GDM1 (cell line): ENCODE data around the gene RNF207.

Source experiments
- DNase-seq: peaks from one replicate; lab custom pipeline; 2025; lab: John Stamatoyannopoulos, UW

The RNF207 gene, protein sequence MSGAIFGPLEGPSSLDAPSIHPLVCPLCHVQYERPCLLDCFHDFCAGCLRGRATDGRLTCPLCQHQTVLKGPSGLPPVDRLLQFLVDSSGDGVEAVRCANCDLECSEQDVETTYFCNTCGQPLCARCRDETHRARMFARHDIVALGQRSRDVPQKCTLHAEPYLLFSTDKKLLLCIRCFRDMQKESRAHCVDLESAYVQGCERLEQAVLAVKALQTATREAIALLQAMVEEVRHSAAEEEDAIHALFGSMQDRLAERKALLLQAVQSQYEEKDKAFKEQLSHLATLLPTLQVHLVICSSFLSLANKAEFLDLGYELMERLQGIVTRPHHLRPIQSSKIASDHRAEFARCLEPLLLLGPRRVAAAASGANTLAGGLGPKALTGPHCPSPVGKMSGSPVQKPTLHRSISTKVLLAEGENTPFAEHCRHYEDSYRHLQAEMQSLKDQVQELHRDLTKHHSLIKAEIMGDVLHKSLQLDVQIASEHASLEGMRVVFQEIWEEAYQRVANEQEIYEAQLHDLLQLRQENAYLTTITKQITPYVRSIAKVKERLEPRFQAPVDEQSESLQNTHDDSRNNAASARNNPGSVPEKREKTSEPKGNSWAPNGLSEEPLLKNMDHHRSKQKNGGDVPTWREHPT

GRCh38 chr1:6205849-6206519, at the start of gene RNF207:
RNF207 (plus strand) TSS chr1:6206119; CDS start chr1:6206536, 417 bp downstream.
- DNase-seq = no peak

GRCh38 chr1:6157132-6157527, 48.8 kb upstream of the RNF207 start:
- no peak for DNase-seq

- DNase-seq = no peak
Measured at GRCh38 chr1:6157528-6158174, 48.3 kb upstream of the RNF207 start.

GRCh38 chr1:6158181-6158580, 47.7 kb upstream of the RNF207 start:
- no peak for DNase-seq

GRCh38 chr1:6162341-6162740, 43.6 kb upstream of the RNF207 start:
- DNase-seq = no peak

GRCh38 chr1:6162773-6163172, 43.1 kb upstream of the RNF207 start:
- DNase-seq = no peak

DNA sequence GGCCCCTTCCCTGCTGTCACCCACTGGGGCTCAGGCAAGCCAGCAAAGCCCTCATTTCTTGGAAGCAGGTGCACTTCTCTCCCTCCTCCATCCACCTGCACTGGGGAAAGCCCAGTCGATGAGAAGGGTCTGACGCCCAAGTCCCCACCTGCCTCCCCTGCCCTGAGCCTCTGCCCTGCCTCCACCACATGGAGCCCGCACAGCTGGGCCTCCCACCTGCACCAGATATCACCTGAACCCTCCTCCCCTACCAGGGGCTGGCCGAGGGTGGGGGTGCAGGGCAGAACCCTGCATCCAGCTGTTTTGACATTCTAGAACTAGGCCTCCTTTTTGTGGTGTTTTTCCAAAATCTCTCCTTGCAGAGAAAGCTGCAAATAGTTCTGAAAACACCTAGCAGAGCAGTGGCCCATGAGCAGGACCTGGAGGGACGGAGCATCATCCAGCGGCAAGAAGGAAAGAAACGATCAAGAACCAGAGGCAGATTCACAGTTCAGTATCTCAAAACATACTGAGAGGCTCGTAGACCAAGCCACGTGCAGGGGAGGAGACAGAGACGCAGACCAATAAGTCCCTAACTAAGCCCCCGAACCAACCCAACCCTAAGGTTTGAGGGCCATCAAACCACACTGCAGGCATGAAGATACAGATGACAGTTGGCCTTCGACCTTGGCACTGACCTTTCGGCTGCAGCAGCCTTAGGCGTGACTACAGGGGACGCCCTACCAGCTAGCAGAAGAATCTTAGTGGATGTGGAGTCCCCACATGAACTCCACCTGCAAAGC, 42.5 kb upstream of the RNF207 start:
- DNase-seq = no peak

DNA sequence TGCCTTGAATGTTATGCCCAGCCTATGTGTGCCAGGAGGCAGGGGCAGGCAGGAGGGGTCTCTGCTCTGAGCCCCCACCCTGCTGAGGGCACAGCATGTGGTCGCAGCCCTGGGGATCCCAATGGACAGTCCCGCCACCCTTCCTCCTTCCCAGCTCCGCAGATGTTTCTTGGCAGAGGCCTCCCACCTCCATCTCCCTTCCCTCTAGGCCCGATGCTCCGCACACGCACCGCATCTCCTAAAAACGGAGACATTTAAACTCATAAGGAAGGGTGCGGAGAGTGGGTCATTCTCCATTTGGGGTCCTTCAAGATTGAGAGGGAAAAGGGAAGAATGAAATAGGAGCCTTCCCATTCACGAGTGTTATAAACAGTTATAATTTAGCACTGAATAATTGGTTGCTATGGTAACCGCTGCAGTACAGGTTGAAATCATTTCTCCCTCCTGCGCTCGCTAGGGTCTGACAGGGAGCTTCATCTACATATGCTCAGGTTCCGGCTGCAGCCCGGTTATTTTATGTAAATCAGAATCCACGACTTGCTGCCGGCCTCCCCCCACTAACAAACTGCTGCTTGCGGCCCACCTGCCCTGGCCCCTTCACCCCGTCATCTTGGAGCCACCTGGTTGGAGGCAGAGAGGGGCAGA, 41.8 kb upstream of the RNF207 start:
- DNase-seq = no peak

GRCh38 chr1:6165027-6165426, 40.9 kb upstream of the RNF207 start:
- no peak for DNase-seq

- no peak for DNase-seq
Measured at GRCh38 chr1:6165441-6165985, 40.4 kb upstream of the RNF207 start.

GRCh38 chr1:6166221-6166620, 39.7 kb upstream of the RNF207 start:
- DNase-seq = no peak

DNA sequence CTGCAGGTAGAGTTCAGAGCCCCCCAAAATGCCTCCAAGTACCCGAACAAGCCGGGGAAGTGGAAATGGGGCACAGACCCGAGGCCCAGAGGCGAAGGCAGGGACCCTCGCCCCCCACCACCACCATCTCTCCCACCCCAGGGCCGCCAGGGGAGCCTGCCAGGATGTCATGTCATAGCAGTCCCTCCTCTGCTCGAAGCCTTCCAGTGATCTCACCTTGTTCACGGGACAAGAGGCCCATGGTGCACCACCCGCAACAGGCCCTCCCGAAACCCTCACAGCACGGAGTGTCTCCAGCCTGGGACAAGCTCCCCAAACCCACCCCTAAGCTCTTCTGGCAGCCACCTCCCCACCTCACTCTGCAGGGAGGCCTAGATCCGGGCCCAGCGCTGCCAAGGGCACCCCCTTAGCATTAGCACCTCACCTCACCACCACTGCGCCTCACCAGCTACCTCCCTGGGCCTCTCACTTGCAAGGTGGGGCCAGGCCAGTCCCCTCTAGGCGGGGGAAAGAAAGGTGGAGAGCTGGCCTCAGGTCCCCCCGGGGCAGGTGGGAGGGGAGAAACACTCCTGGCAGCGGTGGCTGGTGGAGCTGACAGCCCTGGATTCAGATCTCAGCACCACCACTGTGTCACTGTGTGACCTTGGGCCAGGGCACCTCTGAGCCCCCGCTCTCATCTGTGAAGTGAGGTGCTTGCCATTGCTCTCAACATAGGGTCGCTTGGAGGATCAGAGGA, 39.1 kb upstream of the RNF207 start:
- no peak for DNase-seq

DNA sequence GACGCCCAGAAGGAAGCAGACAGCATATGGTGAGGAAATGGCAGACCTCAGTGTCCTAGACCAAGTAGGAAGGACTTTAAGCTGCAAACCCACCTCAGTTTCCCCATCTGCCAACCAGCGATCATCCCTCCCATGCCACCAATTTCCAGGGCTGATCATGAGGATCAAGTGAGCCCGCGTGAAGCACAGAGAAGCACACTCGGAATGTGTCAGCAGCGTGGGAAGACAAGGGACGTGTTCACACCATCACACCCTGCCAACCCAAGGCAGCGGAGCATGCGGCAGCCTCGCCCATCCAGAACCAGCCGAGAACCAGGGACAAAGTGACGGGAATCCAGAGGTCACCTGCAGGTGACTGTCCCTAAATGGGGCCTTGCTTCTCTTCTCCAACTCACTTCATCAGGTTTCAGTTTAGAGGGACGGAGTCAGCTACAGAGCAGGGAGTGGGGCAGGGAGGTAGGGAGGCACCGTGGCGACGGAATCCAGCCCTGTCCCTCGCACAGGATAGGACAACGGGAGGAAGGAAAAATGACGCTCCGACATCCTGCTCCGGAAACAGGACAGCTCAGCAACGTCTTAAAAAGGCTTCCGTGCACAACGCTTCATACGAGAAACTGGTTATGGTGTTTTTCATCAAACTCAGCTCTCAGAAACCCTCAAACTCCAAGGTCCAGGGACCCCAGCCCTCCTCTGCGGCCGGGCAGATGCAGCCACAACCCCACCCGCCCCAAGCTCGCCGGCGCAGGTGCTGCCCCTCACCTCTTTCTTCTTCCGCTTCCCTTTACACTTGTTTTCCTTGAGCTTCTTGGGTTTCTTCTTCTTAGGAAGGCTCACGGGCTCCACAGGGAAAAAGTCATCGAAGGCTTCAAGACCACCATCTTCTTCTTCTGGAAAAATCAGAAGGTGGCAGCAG, 38.3 kb upstream of the RNF207 start:
- DNase-seq = no peak

DNA sequence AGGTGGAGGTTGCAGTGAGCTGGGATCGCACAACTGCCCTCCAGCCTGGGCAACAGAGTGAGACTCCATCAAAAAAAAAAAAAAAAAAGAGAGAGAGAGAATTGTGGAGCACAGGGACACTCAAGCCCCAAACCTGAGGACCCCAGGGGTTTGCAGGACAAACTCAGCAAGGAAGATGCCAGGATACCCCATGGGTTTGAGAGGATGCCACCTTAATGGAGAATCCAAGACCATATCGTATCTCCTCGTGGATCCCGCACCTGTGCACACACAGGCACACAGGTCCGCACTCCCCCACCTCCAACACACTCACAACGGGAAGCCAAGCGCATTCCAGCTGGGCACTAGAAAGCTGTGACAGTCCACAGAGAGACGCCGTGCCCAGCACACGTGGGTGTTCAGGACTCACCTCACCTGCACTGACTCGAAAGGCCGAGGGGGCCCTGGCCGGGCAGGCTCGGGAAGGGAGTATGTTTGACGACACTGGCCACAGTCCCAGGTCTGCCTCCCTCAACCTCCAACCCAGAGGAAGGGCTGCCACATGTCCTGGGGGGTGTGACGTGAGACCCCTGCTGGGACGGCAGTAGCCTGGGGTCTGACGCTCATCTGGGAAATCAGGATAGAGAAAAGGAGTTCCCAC, 36.9 kb upstream of the RNF207 start:
- no peak for DNase-seq

- no peak for DNase-seq
Measured at GRCh38 chr1:6170116-6170741, 35.7 kb upstream of the RNF207 start.

DNA sequence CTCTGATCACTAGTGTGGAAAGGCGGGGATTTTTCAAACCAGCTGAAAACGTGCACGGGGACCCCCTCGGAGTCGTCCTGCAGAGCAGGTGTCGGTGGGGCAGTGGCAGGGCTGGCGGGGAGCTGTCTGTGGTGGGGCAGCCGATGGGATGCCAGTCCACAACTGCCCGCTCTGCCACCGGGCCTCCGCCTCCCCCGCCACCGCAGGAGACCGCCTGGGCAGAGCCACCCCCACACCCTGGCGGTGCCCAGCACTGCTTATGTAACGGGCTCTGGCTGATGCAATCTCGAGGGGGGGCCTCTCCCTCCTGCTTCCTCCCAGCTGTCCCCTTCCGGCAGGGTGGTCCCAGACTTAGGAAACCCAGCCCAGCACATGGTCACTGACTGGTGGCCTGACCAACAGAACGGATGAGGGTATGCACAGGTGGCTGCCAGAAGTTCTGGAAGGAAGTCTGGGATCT, 35.1 kb upstream of the RNF207 start:
- DNase-seq = no peak

DNA sequence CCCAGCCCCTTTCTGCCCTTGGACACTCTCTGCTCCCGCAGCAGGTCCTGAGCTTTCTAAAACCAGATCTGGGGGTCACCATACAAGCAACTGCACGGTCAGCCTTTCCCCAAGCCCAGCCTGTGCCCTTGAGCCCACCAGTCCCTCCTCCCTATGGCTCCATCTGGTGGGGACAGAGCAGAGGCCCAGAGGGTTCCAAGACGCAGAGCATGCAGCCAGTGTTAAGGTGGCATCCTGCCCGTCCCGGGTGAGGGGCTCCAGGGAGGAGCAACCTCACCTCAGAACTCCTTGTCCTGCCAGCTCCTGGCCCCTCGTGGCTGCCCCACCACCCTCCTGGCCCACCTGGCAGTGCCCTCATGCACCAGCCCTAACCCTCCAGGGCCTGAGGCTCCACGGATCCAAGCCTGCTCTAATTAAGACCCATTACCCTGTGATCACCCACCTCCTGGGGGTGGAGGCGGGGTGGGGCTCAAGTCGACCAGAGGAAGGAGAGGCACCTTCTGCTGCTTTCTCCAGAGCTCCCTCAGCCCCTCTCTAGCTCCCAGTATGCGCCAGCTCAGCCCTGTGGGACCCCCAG, 34.3 kb upstream of the RNF207 start:
- no peak for DNase-seq

DNA sequence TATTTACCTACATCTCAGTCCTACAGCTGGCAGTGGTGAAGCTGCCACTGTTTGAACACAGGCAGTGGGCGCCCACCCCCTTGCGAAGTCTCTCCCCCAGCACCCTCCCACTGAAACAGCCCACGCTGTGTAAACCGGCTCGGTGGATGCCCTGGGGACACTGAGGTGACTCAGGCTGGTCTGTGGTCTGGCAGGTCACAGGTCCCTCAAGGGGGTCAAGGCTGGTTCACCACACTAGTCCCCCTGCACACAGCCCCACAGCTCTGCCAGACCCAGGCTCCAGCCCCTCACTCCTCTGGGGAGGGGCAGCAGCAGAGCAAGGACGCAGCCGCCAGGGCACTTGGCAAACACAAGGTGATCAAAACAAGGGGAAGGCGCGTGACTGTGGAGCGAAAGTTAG, 33.4 kb upstream of the RNF207 start:
- no peak for DNase-seq
